ENCODE results near the gene FRMD8. TPM values are rescaled to one million over a fixed set of nuclear protein-coding genes. Genes with fewer than 3 reads are reported as not detected.
A peak's percentile ranks its signal among the peaks of the same experiment; 100 is the strongest.

Gene FRMD8
- total RNA-seq, 1 donor from 2014 or later = 44.0 TPM

DNA sequence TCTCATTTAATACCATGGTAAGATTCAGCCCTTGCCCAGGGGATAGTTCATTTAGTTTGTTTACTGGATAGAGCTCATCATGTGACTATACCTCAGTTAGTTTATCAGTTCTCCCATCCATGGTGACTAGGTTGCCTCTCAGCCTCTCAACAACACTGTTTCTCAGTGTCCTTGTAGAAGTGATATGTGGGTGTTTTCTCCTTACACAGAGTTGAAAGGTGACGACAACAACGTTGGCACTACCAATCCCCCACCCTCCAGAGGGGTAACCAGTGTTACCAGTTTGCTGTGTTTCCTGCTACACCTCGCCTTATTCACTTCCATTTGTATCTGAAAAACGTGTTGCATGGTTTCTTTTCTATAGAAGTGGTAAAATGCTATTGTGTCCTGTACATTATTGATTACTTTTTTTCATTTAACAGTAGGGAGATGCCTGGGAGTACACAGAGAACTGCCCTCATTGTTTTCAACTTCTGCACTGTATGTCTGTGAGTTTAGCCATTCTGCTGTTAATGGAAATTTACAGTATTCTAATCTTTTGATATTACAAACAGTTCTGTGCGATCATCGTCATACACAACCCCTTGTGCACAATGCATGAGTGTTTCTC is 47.7 kb downstream of the FRMD8 start:
- DNase-seq (ENCODE audit: low spot score) = no peak

DNA sequence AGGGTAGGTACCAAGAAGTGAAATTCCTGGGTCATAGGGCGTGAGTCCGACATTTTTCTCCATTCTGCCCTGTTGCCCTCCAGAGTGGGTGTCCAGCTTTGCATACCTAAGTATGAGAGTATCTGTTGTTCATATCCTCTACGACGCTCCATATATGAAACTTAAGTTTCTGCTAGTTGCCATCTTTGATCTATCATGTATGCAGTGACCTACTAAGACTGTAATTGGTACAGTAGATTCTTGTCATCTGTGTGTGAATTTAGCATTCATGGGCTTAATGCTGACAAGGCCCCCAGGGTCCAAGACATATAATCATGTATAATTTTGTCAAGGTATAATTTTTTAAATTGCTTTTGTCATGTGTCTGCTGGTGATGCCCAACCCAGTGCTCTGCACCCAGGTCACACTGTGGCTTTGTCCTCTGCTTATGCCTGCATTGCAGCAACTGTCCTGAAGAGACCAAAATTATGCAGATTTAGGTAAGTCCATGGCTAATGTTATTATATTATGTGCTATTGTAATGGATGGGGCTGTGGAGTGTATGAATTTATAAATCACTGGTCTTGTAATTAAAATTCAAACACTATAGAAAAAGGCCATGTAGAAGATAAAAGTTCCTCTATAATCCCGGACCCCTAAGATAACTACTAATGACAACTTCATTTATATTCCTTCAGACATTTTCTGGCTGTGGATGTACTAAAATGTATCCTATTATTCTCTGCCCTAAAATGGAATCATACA is 48.4 kb downstream of the FRMD8 start:
- peak; percentile 24 for DNase-seq (ENCODE audit: low spot score)

DNA sequence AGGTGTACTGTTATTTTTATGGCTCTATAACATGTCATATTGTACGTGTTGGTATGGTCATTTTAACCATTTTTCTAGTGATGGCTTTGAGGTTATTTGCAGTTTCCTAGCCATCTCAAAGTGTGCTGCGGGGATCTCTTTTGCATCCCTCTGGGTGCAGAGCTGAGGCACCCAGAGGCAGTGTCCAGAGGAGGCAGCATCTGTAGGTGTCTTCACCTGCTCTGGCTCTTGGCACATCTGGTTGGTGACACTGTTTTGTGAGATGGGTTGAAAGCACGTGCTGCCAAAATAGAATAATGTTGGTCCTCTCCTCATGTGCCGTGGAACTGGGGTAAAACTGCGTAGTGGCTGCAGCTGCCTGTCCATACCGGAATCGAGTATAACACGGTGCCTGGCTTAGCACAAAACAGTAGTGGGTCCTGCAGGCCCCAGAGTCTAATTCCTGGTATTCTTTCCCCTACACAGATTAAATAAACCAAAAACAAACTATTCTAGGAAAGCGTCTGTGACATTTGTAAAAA is 49.0 kb downstream of the FRMD8 start:
- DNase-seq (ENCODE audit: low spot score) = peak; percentile 43

GRCh38 chr11:65435981-65436411 is 49.6 kb downstream of the FRMD8 start:
- DNase-seq (ENCODE audit: low spot score) = peak; percentile 87

DNA sequence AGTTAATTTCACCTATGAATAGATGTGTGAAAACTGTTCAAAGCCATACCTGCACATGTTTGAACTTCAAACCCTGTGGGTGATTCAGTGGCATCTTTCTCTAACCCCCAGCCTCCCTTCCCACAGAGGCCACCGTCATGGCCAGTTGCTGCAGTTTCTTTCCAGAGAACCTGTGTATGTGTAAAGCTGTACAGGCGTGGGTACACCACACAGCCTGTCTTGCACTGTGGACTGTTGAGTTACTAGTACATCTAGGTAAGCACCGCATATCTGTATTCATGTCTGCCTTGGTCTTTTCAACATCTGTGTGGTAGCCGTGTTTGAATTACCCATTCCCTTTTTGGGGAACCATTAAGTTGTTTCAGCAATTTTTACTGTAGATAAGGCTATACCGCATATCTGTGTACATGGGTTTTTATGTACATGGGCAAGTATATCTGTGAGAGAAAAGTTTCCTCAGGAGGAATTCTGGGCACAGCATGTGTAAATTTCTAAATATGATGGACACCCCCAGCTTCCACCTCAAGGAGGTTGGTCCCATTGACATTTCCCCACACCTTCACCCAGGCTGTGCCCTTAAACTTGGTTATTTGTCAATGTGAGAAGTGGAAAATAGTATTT is 50.1 kb downstream of the FRMD8 start:
- no peak for DNase-seq (ENCODE audit: low spot score)

GRCh38 chr11:65437436-65438227 is 51.2 kb downstream of the FRMD8 start:
- DNase-seq (ENCODE audit: low spot score) = peak; percentile 77

- no peak for DNase-seq (ENCODE audit: low spot score)
These were observed 52.1 kb downstream of the FRMD8 start for GRCh38 chr11:65438257-65439151.

DNA sequence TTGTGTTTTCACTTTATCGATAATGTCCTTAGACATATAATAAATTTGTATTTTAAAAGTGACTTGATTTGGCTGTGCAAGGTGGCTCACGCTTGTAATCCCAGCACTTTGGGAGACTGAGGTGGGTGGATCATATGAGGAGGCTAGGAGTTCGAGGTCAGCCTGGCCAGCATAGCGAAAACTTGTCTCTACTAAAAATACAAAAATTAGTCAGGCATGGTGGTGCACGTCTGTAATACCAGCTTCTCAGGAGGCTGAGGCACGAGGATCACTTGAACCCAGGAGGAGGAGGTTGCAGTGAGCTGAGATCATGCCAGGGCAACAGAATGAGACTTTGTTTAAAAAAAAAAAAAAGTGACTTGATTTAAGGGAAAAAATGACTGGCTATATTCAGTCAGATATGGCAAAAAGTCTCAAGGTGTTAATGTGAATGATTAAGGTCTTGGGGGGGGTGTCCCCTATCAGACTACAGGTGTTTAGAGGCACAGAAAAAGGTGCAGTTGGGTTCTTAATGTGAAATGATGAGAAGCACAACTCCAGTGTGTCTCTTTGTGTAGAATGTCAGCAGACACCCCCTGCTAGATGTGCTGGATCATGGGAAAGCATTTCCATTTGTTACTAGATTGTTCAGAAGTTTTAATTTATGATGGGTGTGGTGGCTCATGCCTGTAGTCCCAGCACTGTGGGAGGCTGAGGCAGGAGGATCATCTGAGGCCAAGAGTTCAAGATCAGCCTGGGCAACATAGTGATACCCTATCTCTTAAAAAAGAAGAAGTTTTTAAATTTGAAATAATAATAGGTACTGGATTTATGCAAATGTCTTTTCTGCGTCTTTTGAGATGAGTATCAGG is 53.1 kb downstream of the FRMD8 start:
- DNase-seq (ENCODE audit: low spot score) = peak; percentile 59

DNA sequence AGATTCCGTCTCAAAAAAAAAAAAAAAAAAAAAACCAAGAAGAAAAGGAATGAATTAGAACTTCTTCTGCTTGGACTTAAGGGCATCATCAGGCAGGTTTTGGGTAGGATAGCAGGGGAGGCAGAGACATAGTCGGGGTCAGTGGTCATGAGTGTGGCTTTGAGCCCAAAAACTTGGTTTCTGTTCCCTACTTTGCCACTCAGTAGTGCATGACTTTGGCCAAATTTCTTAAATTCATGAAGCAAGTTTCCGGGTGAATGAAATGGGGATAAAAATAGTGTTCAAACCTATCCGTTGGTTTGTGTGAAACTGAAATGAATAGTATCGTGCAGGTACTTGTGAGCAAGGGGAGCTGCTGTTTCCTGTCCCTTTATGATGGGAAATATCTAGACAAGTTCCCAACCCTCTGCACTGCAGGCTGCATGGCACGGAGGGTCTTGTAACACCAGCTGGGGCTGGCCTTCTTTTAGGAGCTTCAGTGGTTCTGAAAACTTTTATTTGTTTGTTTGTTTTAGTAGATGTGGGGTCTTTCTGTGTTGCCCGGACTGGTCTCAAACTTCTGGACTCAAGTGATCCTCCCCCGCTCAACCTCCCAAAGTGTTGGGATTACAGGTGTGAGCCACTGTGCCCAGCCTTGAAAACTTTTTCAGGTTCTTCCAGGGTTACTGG is 54.5 kb downstream of the FRMD8 start:
- DNase-seq (ENCODE audit: low spot score) = peak; percentile 71

DNA sequence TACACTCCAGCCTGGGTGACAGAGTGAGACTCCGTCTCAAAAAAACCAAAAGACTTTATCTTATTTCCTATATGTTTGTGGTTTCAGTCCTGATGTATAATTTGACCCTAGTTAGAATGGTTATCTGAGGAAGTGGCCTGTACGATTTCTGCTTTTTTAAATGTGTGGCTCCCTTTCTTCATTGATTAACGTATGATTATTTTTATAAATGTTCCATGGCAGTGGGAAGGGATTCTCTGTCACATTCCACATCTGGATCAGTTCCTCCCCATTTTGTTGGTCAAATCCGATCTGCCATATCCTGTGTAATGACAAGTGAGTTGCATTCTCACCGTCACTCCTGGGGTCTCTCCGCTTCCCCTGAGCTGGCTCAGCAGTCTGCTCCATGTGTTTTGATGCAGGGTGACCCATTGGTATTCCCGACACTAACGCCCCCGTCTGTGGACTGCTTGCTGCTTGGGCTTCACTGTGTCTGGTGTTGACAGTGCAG is 56.5 kb downstream of the FRMD8 start:
- peak; percentile 83 for DNase-seq (ENCODE audit: low spot score)

- DNase-seq (ENCODE audit: low spot score) = peak; percentile 90
These were observed 58.0 kb downstream of the FRMD8 start for GRCh38 chr11:65444314-65445051.

- DNase-seq (ENCODE audit: low spot score) = no peak
These were observed 58.7 kb downstream of the FRMD8 start for GRCh38 chr11:65445101-65445603.

DNA sequence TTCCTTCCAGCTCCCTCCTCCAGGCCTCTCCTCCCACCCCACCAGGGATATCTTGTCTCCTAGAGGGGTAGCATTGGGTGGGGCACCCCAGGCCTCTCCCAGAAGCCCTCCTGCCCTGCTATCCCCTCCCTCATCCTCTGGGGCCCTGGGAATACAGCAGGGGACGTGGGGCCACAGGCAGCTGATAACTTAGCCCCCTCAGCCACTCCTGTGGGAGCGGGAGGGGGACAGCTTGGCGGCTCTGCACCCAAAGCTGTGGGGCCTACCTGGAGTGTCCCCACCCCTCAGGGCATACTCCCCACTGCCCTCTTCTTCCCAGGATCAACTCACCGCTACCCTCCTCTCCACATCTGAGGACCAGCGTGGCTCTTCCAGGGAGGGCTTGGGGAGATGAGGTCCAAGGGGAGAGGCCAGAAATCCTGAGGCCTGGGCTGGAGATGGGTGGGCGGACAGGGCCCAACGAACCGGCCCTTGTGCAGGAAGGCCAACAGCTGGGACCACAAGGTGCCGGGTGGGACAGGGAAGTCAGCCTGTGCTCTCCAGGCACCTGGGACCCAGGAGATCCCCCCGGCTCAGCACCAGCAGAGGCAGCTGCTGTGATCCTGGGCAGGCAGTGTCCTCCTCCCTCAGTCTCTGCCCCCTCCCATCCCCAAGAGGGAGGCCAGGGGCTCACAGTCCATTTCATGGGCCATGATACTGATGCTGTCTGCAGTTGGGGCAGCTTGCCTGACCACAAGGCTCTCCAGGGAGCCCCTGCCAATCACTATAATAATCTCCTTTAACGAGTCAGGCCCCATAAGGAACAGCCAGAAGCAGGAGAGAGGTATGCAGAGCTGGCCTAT is 59.4 kb downstream of the FRMD8 start:
- DNase-seq (ENCODE audit: low spot score) = peak; percentile 89

GRCh38 chr11:65446446-65447277 is 60.2 kb downstream of the FRMD8 start:
- DNase-seq (ENCODE audit: low spot score) = peak; percentile 90

DNA sequence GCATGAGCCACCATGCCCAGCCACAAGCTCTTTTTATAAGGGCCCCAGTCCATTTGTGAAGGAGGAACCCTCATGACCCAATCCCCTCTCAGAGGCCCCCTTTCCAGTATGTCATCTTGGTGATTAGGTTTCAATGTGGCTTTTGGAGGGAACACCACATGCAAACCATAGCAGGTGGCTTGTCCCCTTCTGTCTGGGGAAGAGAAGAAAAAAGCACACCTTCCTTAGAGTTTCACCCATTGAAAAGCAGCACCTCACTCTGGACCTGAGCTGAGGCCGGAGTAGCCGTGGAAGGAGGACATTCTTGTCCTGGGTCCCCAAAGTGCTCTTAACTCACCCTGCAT is 61.6 kb downstream of the FRMD8 start:
- no peak for DNase-seq (ENCODE audit: low spot score)
